Jurkat, Clone E6-1 (cell line): Measurements from ENCODE around the gene RANBP1. TPM values are rescaled to one million over a fixed set of nuclear protein-coding genes. Genes with fewer than 3 reads are reported as not detected.
"Not testable (repeated sequence)": the region's sequence is repeated elsewhere in the genome, so short reads cannot be mapped to it uniquely, and the experiment has no call there.

Experiments
- DNase-seq: peaks from one replicate; pipeline ENCODE4 v3.0.0-alpha.2; 2011; ENCODE audit warnings: low read depth, low spot score
- H3K4me3 ChIP-seq: 2 replicates; pipeline ENCODE4 v1.5.1; 2011; ENCODE audit warnings: mild to moderate bottlenecking, low read length, control low read depth, moderate library complexity
- polyA plus RNA-seq: library from polyadenylated mRNA; unstranded; fragments of >200 nt; gene quantifications from one replicate; pipeline ENCODE4 v1.2.1, GENCODE V29; 2012; ENCODE audit warnings: missing spikeins; ENCODE audit not compliant: insufficient read length, insufficient read depth

RANBP1 gene
- 479 TPM for polyA plus RNA-seq

- H3K4me3 ChIP-seq = peak within 1 kb of the TSS; percentile 89
Measured at GRCh38 chr22:20115691-20116375, at the start of gene RANBP1. TSS of gene RANBP1 (plus strand) at chr22:20116104. CDS start at chr22:20116185, 81 bp downstream.

GRCh38 chr22:20066617-20067383 is 49.1 kb upstream of the RANBP1 start:
- no peak overlapping the region for H3K4me3 ChIP-seq
- DNase-seq = no peak

More at GRCh38 chr22:20115691-20116375, at the start of gene RANBP1:
- DNase-seq = no peak

- H3K4me3 ChIP-seq, DNase-seq: not testable (repeated sequence)
Measured at GRCh38 chr22:20067384-20067682, 48.6 kb upstream of the RANBP1 start.

- DNase-seq = no peak
- H3K4me3 ChIP-seq = no peak overlapping the region
Measured at GRCh38 chr22:20068640-20069039, 47.3 kb upstream of the RANBP1 start.

GRCh38 chr22:20069331-20070042 is 46.4 kb upstream of the RANBP1 start:
- DNase-seq = no peak

GRCh38 chr22:20071524-20071972 is 44.4 kb upstream of the RANBP1 start:
- H3K4me3 ChIP-seq = no peak overlapping the region
- no peak for DNase-seq

More at GRCh38 chr22:20069331-20070042, 46.4 kb upstream of the RANBP1 start:
- H3K4me3 ChIP-seq = no peak overlapping the region

GRCh38 chr22:20076627-20077172 is 39.2 kb upstream of the RANBP1 start:
- H3K4me3 ChIP-seq = no peak overlapping the region
- DNase-seq = no peak

GRCh38 chr22:20079745-20080444 is 36.0 kb upstream of the RANBP1 start, which contains the start of gene DGCR8:
TSS of gene DGCR8 (plus strand) at chr22:20080241. CDS start at chr22:20085964, 5,723 bp downstream.
- H3K4me3 ChIP-seq = peak within 1 kb of the TSS; percentile 98
- DNase-seq = peak; percentile 60

GRCh38 chr22:20080445-20080775 is 35.5 kb upstream of the RANBP1 start:
- peak; percentile 31 for DNase-seq
- peak overlapping the region; percentile 98 for H3K4me3 ChIP-seq

GRCh38 chr22:20080776-20081654 is 34.9 kb upstream of the RANBP1 start:
- DNase-seq = no peak
- peak overlapping the region; percentile 98 for H3K4me3 ChIP-seq

GRCh38 chr22:20083157-20083890 is 32.6 kb upstream of the RANBP1 start:
- DNase-seq = no peak
- H3K4me3 ChIP-seq = no peak overlapping the region

GRCh38 chr22:20083891-20084546 is 31.9 kb upstream of the RANBP1 start:
- H3K4me3 ChIP-seq = no peak overlapping the region
- DNase-seq = no peak

GRCh38 chr22:20084547-20085413 is 31.1 kb upstream of the RANBP1 start:
- H3K4me3 ChIP-seq = no peak overlapping the region
- no peak for DNase-seq

- H3K4me3 ChIP-seq = no peak overlapping the region
- DNase-seq = no peak
Measured at GRCh38 chr22:20085651-20086050, 30.3 kb upstream of the RANBP1 start.

GRCh38 chr22:20086101-20086599 is 29.8 kb upstream of the RANBP1 start:
- no peak for DNase-seq
- no peak overlapping the region for H3K4me3 ChIP-seq

GRCh38 chr22:20086763-20087162 is 29.1 kb upstream of the RANBP1 start:
- no peak for DNase-seq
- H3K4me3 ChIP-seq = no peak overlapping the region
